GM19239 (cell line): ENCODE measurements around the gene HK3.
"Not testable (repeated sequence)": the region's sequence is repeated elsewhere in the genome, so short reads cannot be mapped to it uniquely, and the experiment has no call there.

Source experiments
- DNase-seq: peaks from one replicate; pipeline ENCODE4 v3.0.0; 2011; ENCODE audit warnings: low spot score; ENCODE audit not compliant: insufficient read length
- FAIRE-seq: peaks from 2 replicates; lab custom pipeline; 2011; peaks lifted over from hg19 to GRCh38; lab: Jason Lieb, UNC

Gene HK3

GRCh38 chr5:176873541-176874172, 25.5 kb downstream of the HK3 start:
- FAIRE-seq: no peak

GRCh38 chr5:176873011-176873410, 26.1 kb downstream of the HK3 start:
- not testable (repeated sequence) for FAIRE-seq, DNase-seq

More at GRCh38 chr5:176873541-176874172, 25.5 kb downstream of the HK3 start:
- no peak for DNase-seq

GRCh38 chr5:176872586-176872985, 26.6 kb downstream of the HK3 start:
- not testable (repeated sequence) for DNase-seq, FAIRE-seq

GRCh38 chr5:176870644-176871043, 28.5 kb downstream of the HK3 start:
- FAIRE-seq, DNase-seq: not testable (repeated sequence)

GRCh38 chr5:176870110-176870591, 29.0 kb downstream of the HK3 start:
- DNase-seq (no peak), FAIRE-seq (no peak)

- no peak for FAIRE-seq
- DNase-seq: no peak
These were observed 29.5 kb downstream of the HK3 start for GRCh38 chr5:176869501-176870109.

- no peak for FAIRE-seq
These were observed 30.4 kb downstream of the HK3 start for GRCh38 chr5:176868731-176869130.

GRCh38 chr5:176868126-176868525, 31.0 kb downstream of the HK3 start:
- FAIRE-seq: no peak
- DNase-seq: no peak

More at GRCh38 chr5:176868731-176869130, 30.4 kb downstream of the HK3 start:
- DNase-seq: no peak

- FAIRE-seq: no peak
- DNase-seq: no peak
These were observed 32.3 kb downstream of the HK3 start for GRCh38 chr5:176866707-176867310.

GRCh38 chr5:176865964-176866363, 33.2 kb downstream of the HK3 start:
- no peak for DNase-seq
- FAIRE-seq: no peak

GRCh38 chr5:176864755-176865154, 34.4 kb downstream of the HK3 start:
- DNase-seq: no peak
- no peak for FAIRE-seq

GRCh38 chr5:176863765-176864098, 35.4 kb downstream of the HK3 start:
- FAIRE-seq: no peak
- DNase-seq: no peak

GRCh38 chr5:176863041-176863764, 35.9 kb downstream of the HK3 start:
- FAIRE-seq (no peak), DNase-seq (no peak)

GRCh38 chr5:176862330-176862995, 36.7 kb downstream of the HK3 start:
- DNase-seq (no peak), FAIRE-seq (no peak)

- FAIRE-seq (no peak), DNase-seq (no peak)
These were observed 37.9 kb downstream of the HK3 start for GRCh38 chr5:176861276-176861675.

GRCh38 chr5:176860381-176860780, 38.8 kb downstream of the HK3 start:
- no peak for FAIRE-seq
- DNase-seq: no peak

- DNase-seq (no peak), FAIRE-seq (no peak)
These were observed 39.2 kb downstream of the HK3 start for GRCh38 chr5:176859916-176860315.

GRCh38 chr5:176857894-176858273, 41.3 kb downstream of the HK3 start:
- no peak for FAIRE-seq
- no peak for DNase-seq

GRCh38 chr5:176857216-176857893, 41.8 kb downstream of the HK3 start:
- FAIRE-seq (no peak), DNase-seq (no peak)

- no peak for DNase-seq
- FAIRE-seq: no peak
These were observed 42.4 kb downstream of the HK3 start for GRCh38 chr5:176856746-176857145.
